CD8-positive, alpha-beta memory T cell (primary cell): ENCODE measurements around the gene TMEM63B. TPM values are rescaled to one million over a fixed set of nuclear protein-coding genes. Genes with fewer than 3 reads are reported as not detected.

Source experiments
- CTCF ChIA-PET: fragments of 350-600 bp; sonication (Branson Sonifier 250); formaldehyde crosslinking; loops from one replicate; lab custom pipeline; 2021; ENCODE audit warnings: antibody characterized with exemption; lab: Charles Lee
- POLR2A ChIA-PET: fragments of 350-600 bp; sonication (Branson Sonifier 250); formaldehyde crosslinking; loops from one replicate; lab custom pipeline; 2021; ENCODE audit warnings: antibody characterized with exemption; lab: Charles Lee
- DNase-seq, 5 donors: peaks; one replicate each; pipeline versions ENCODE4 v3.0.0 to v3.0.0-alpha.2; 2020 to 2022; ENCODE audit warnings: mixed read lengths in 1 of 5
- H3K27ac ChIP-seq: one replicate; pipeline ENCODE4 v1.7.0; 2013; ENCODE audit warnings: low read depth, mild to moderate bottlenecking, low read length, moderate library complexity
- H3K27me3 ChIP-seq: 2 replicates; pipeline ENCODE4 v1.7.0; 2013; ENCODE audit warnings: low read length, mild to moderate bottlenecking; ENCODE audit not compliant: insufficient read depth, poor library complexity, severe bottlenecking
- H3K36me3 ChIP-seq: 2 replicates; pipeline ENCODE4 v1.7.0; 2013; ENCODE audit warnings: mild to moderate bottlenecking, low read length, moderate library complexity; ENCODE audit not compliant: insufficient read depth
- H3K4me1 ChIP-seq: 2 replicates; pipeline ENCODE4 v1.7.0; 2013; ENCODE audit warnings: mild to moderate bottlenecking, low read length, moderate library complexity; ENCODE audit not compliant: insufficient read depth
- H3K4me3 ChIP-seq: 2 replicates; pipeline ENCODE4 v1.7.0; 2013; ENCODE audit warnings: mild to moderate bottlenecking, low read length
- H3K9me3 ChIP-seq: 2 replicates; pipeline ENCODE4 v1.7.0; 2013; ENCODE audit warnings: mild to moderate bottlenecking, low read length
- H3K27ac Mint-ChIP-seq, 8 donors: one replicate each; pipeline ENCODE4 v1.8.0; 2020 to 2021; ENCODE audit warnings: mixed read lengths in 8 of 8, mild to moderate bottlenecking in 6 of 8, inconsistent platforms in 3 of 8, moderate library complexity in 3 of 8
- H3K27me3 Mint-ChIP-seq, 2 donors: one replicate each; pipeline ENCODE4 v1.8.0; 2020 to 2021; ENCODE audit warnings: mixed read lengths in 2 of 2, mild to moderate bottlenecking in 1 of 2, moderate library complexity in 1 of 2
- H3K36me3 Mint-ChIP-seq, 3 donors: one replicate each; pipeline ENCODE4 v1.8.0; 2020 to 2021; ENCODE audit warnings: mixed read lengths in 3 of 3, inconsistent platforms in 1 of 3, mild to moderate bottlenecking in 1 of 3
- H3K4me1 Mint-ChIP-seq, 3 donors: one replicate each; pipeline ENCODE4 v1.8.0; 2020 to 2021; ENCODE audit warnings: mixed read lengths in 3 of 3, inconsistent platforms in 1 of 3, mild to moderate bottlenecking in 1 of 3
- H3K4me3 Mint-ChIP-seq, 7 donors: one replicate each; pipeline ENCODE4 v1.8.0; 2020 to 2021; ENCODE audit warnings: mixed read lengths in 7 of 7, mild to moderate bottlenecking in 6 of 7, moderate library complexity in 4 of 7, inconsistent platforms in 2 of 7
- H3K9me3 Mint-ChIP-seq, 5 donors: one replicate each; pipeline ENCODE4 v1.8.0; 2020 to 2022; ENCODE audit warnings: mixed read lengths in 5 of 5, mild to moderate bottlenecking in 3 of 5, moderate library complexity in 2 of 5, inconsistent platforms in 1 of 5
- polyA plus RNA-seq: library from polyadenylated mRNA; unstranded; fragments of 300-500 nt; fragmentation: Illumina TruSeq; gene quantifications from one replicate; pipeline ENCODE4 v1.2.3, GENCODE V29; 2021
- total RNA-seq, 2 experiments: library from RNA; stranded (reverse); gene quantifications; one replicate each; pipeline ENCODE4 v1.2.3, GENCODE V29; 2021

The TMEM63B gene
- total and polyA plus RNA-seq, 3 experiments from 2014 or later = 1.9 to 20.3 (median 18.4) TPM

DNA sequence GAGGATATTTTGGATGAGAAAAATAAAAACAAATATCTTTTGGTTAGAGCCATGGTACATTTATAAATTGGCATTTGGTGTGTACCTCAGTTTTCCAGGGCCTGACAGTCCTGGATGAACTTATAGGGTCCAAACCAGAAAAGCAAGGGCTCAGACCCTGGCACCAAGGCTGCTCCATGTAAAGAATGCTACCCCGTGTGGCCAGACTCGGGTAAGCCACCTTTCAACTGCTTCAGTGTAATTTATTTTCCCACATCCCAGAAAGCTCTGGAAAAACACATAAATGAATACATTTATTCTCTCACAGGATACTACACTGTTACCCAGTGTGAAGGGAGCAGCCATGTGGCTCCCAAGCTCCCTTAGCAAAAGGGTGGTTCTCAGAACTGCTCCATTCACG is 13.9 kb upstream of the TMEM63B start:
- H3K4me1 Mint-ChIP-seq = peaks cover 36 to 38% (median 36%) of the 10 kb centered on the region in 3 donors
- no peak for DNase-seq
- peaks cover 0 to 2% of the 10 kb centered on the region in 2 donors for H3K27me3 Mint-ChIP-seq
- no peak overlapping the region for H3K27ac ChIP-seq
- no peak overlapping the region for H3K4me3 Mint-ChIP-seq
- no peaks in the 10 kb centered on the region for H3K9me3 ChIP-seq
- H3K27ac Mint-ChIP-seq = peak overlapping the region in 1 of 8 donors; percentile 1
- H3K27me3 ChIP-seq = no peaks in the 10 kb centered on the region
- ChIA-PET POLR2A (no interaction called here), CTCF (no interaction called here)
- H3K36me3 ChIP-seq = peaks cover 34% of the 10 kb centered on the region
- H3K36me3 Mint-ChIP-seq = peaks cover 0 to 79% (median 13%) of the 10 kb centered on the region in 3 donors
- H3K4me3 ChIP-seq = no peak overlapping the region
- peaks cover 17% of the 10 kb centered on the region for H3K4me1 ChIP-seq
- H3K9me3 Mint-ChIP-seq = no peaks in the 10 kb centered on the region

DNA sequence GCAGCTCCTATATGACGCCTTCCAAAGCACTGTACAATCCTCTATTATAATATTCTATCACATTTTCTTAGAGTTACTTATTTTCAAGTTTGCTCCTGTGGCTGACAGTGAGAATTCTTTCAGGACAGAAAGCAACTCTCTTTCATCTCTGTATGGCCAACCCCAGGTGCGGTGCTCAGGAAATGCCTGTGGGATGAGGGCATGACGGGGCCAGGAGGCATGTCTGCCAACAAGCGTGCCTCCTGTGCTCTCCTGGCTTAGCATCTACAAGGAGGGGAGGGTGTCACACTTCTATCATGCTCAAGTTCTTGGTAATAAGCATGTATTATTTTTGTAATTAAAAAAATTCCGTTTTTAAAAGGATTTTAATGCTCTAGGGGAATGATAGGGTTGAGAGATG is 11.5 kb upstream of the TMEM63B start:
- POLR2A ChIA-PET = no interaction called here
- Mint-ChIP-seq H3K27ac (peak overlapping the region in 3 of 8 donors; percentile 33 to 63 (median 35)), H3K9me3 (no peaks in the 10 kb centered on the region), H3K27me3 (no peaks in the 10 kb centered on the region), H3K4me1 (peaks cover 50 to 55% (median 54%) of the 10 kb centered on the region in 3 donors), H3K36me3 (peaks cover 0 to 61% (median 15%) of the 10 kb centered on the region in 3 donors), H3K4me3 (peak overlapping the region in 1 of 7 donors; percentile 13)
- CTCF ChIA-PET = interaction anchor here (0.9 to 1.3 kb wide), 3 partner anchors 19 to 41 kb away, joined by 3 to 4 read pairs (median 3); no protein-coding TSS in a partner anchor
- Histone ChIP-seq H3K27me3 (no peaks in the 10 kb centered on the region), H3K4me1 (peaks cover 33% of the 10 kb centered on the region), H3K36me3 (peaks cover 31% of the 10 kb centered on the region), H3K9me3 (no peaks in the 10 kb centered on the region), H3K4me3 (no peak overlapping the region), H3K27ac (no peak overlapping the region)
- no peak for DNase-seq

DNA sequence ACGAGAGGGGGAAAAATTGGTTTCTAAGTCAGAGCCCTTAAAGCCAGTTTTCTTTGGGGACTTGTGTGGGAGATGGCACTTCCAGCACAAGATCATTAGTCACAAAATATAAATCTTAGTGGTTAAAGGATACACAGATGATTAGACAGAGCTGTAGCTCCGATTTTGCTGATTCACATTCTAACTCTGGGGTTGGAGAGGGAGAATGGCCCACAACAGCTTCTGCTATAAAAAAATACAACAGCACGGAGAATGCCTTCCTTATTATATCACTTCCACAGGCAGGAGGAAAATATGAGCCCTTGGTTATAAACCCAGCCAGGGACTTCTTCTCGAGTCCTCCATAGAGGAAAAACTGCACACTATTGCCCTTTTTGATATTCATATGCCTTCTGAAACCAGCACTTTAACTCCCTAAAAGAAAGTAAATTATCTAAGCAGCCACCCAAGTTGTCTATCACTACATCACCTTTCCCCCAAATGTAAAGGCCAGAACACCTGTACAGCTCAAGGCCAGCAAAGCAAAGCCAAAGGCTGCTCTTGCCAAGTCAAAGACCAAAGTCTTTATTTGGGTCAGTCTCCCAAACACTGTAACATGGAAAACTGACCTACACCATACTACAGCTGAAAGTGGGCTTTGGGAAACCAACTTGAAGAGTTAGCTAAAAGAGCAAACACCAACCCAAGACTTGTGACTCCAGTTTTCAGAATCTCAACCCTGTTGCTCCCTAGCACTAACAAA is 10.5 kb upstream of the TMEM63B start:
- ChIA-PET CTCF (interaction anchor here (0.8 to 1.4 kb wide), 6 partner anchors 20 to 226 kb away, joined by 3 to 4 read pairs (median 4); no protein-coding TSS in a partner anchor), POLR2A (interaction anchor here (0.7 kb wide), 1 partner anchor 46 kb away, joined by 7 read pairs; no protein-coding TSS in a partner anchor)
- DNase-seq = no peak
- peaks cover 42% of the 10 kb centered on the region for H3K4me1 ChIP-seq
- Mint-ChIP-seq H3K4me1 (peaks cover 51 to 58% (median 57%) of the 10 kb centered on the region in 3 donors), H3K4me3 (no peak overlapping the region), H3K27me3 (no peaks in the 10 kb centered on the region), H3K36me3 (peaks cover 0 to 51% (median 8%) of the 10 kb centered on the region in 3 donors), H3K9me3 (no peaks in the 10 kb centered on the region), H3K27ac (peak overlapping the region in 5 of 8 donors; percentile 9 to 96 (median 64))
- H3K9me3 ChIP-seq = no peaks in the 10 kb centered on the region
- no peak overlapping the region for H3K4me3 ChIP-seq
- peak overlapping the region; percentile 36 for H3K27ac ChIP-seq
- H3K27me3 ChIP-seq = no peaks in the 10 kb centered on the region
- peaks cover 23% of the 10 kb centered on the region for H3K36me3 ChIP-seq

DNA sequence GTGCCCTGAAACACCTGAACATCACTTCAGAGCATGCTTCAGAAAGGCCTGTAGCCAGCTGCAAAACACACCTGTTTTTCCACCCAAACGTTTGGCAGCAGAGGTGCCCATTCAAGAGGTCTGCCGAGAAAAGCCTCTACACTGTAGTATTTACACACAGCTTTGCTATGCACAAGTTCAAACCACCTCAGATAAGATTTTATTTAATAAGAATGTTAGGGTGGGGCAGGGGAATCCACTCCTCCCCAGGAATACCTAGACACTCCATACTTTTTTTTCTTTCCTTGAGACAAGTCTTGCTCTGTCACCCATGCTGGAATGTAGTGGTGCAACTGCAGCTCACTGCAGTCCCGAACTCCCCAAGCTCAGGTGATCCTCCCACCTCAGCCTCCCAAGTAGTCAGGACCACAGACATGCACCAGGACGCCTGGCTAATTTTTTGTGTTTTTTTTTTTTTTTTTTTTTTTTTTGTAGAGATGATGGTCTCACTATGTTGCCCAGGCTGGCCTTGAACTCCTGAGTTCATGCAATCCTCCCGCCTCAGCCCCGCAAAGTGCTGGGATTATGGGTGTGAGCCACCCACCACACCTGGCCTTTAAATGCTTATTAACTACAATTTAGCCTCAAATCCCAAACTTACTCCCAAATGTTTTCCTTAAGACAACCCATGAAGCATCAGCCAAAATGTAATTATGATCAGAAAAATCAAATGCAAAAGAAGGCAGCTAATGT is 9.8 kb upstream of the TMEM63B start:
- Mint-ChIP-seq H3K4me1 (peaks cover 55 to 62% (median 61%) of the 10 kb centered on the region in 3 donors), H3K9me3 (no peaks in the 10 kb centered on the region), H3K27me3 (no peaks in the 10 kb centered on the region), H3K4me3 (no peak overlapping the region), H3K27ac (peak overlapping the region in 5 of 8 donors; percentile 24 to 55 (median 35)), H3K36me3 (peaks cover 0 to 44% (median 6%) of the 10 kb centered on the region in 3 donors)
- Histone ChIP-seq H3K27ac (peak overlapping the region; percentile 34), H3K27me3 (no peaks in the 10 kb centered on the region), H3K36me3 (peaks cover 16% of the 10 kb centered on the region), H3K4me3 (no peak overlapping the region), H3K4me1 (peaks cover 50% of the 10 kb centered on the region), H3K9me3 (no peaks in the 10 kb centered on the region)
- CTCF ChIA-PET = interaction anchor here (0.8 to 1.4 kb wide), 3 partner anchors 21 to 226 kb away, joined by 3 to 4 read pairs (median 4); no protein-coding TSS in a partner anchor
- DNase-seq = no peak
- POLR2A ChIA-PET = interaction anchor here (0.7 to 1.2 kb wide), 2 partner anchors 45 to 130 kb away, joined by 3 to 7 read pairs; partner anchors contain the start of gene HSP90AB1

GRCh38 chr6:44119704-44120262 is 7.6 kb upstream of the TMEM63B start:
- Histone ChIP-seq H3K27ac (peak overlapping the region; percentile 4), H3K27me3 (no peaks in the 10 kb centered on the region), H3K9me3 (no peaks in the 10 kb centered on the region), H3K4me3 (no peak overlapping the region), H3K36me3 (no peaks in the 10 kb centered on the region), H3K4me1 (peaks cover 72% of the 10 kb centered on the region)
- peaks cover 75 to 85% (median 83%) of the 10 kb centered on the region in 3 donors for H3K4me1 Mint-ChIP-seq
- no peak for DNase-seq
- no peaks in the 10 kb centered on the region for H3K9me3 Mint-ChIP-seq
- H3K4me3 Mint-ChIP-seq = peak overlapping the region in 3 of 7 donors; percentile 1 to 35 (median 10)
- peak overlapping the region in 7 of 8 donors; percentile 5 to 94 (median 47) for H3K27ac Mint-ChIP-seq
- H3K27me3 Mint-ChIP-seq = no peaks in the 10 kb centered on the region
- ChIA-PET POLR2A (no interaction called here), CTCF (no interaction called here)
- H3K36me3 Mint-ChIP-seq = peaks cover 0 to 27% (median 5%) of the 10 kb centered on the region in 3 donors

DNA sequence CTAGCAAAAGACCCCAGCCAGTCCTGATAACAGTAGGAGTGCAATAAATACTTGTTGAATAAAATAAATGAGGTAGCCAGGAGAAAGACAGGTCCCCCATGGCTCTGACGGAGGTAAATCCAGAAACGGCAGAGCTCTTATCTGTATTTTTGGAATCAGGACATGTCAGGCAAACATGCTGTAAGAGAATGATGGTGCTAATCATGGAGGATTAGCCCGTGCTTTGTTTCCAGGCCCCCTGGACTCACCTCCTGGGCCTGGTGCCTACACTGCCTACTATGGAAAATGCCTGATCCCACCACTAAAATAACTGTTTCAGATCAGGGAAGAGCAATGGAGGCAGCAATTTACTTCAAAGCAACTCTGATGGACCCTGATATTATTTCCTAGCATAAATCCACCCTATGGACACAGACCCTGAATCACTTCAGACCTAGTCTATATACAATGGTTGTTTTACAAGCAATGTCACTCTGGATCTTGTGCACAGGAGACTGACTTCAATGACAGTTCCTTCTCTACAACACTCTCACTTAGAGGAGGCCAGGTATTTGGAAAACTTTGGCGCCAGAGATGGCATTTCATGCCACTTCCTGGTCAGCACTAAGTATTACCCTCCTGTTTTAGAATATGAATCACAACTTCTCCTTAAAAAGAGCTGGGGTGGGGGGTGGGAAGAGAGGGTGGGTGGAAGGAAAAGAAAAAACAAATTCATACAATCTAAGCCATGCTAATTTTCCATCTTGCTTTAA is 6.5 kb upstream of the TMEM63B start:
- no peaks in the 10 kb centered on the region for H3K9me3 Mint-ChIP-seq
- no peaks in the 10 kb centered on the region for H3K27me3 ChIP-seq
- peaks cover 0 to 20% (median 4%) of the 10 kb centered on the region in 3 donors for H3K36me3 Mint-ChIP-seq
- no peaks in the 10 kb centered on the region for H3K27me3 Mint-ChIP-seq
- H3K4me1 ChIP-seq = peaks cover 83% of the 10 kb centered on the region
- H3K27ac ChIP-seq = no peak overlapping the region
- peak overlapping the region in 2 of 7 donors; percentile 21 to 49 for H3K4me3 Mint-ChIP-seq
- no peak for DNase-seq
- ChIA-PET POLR2A (no interaction called here), CTCF (interaction anchor here (0.6 to 0.7 kb wide), 2 partner anchors 24 to 500 kb away, joined by 3 read pairs; no protein-coding TSS in a partner anchor)
- peak overlapping the region; percentile 10 to 81 (median 68) for H3K27ac Mint-ChIP-seq
- H3K4me3 ChIP-seq = no peak overlapping the region
- H3K36me3 ChIP-seq = no peaks in the 10 kb centered on the region
- H3K9me3 ChIP-seq = no peaks in the 10 kb centered on the region
- peaks cover 76 to 88% (median 84%) of the 10 kb centered on the region in 3 donors for H3K4me1 Mint-ChIP-seq

- CTCF ChIA-PET = interaction anchor here (1.2 kb wide), 1 partner anchor 48 kb away, joined by 3 read pairs; no protein-coding TSS in a partner anchor
- Mint-ChIP-seq H3K27me3 (peaks cover 0 to 2% of the 10 kb centered on the region in 2 donors), H3K4me3 (peak overlapping the region; percentile 39 to 80 (median 66)), H3K27ac (peak overlapping the region; percentile 67 to 89 (median 84)), H3K4me1 (peaks cover 71 to 78% (median 76%) of the 10 kb centered on the region in 3 donors), H3K36me3 (peaks cover 0 to 15% (median 4%) of the 10 kb centered on the region in 3 donors), H3K9me3 (no peaks in the 10 kb centered on the region)
- DNase-seq = peak in 2 of 5 donors; percentile 31 to 55
- H3K36me3 ChIP-seq = no peaks in the 10 kb centered on the region
- H3K9me3 ChIP-seq = no peaks in the 10 kb centered on the region
- H3K27me3 ChIP-seq = no peaks in the 10 kb centered on the region
- no peak overlapping the region for H3K27ac ChIP-seq
- H3K4me3 ChIP-seq = peak overlapping the region; percentile 34
- H3K4me1 ChIP-seq = peaks cover 73% of the 10 kb centered on the region
- POLR2A ChIA-PET = interaction anchor here (0.5 kb wide), 1 partner anchor 1231 kb away, joined by 3 read pairs; no protein-coding TSS in a partner anchor
These were observed 4.6 kb upstream of the TMEM63B start for GRCh38 chr6:44122801-44123200.
